Adrenal gland (tissue), 12 donors: Measurements from ENCODE around the gene DNAH9. TPM values are rescaled to one million over a fixed set of nuclear protein-coding genes. Genes with fewer than 3 reads are reported as not detected.

ENCODE experiments used
- DNase-seq, 7 donors: peaks; one replicate each; pipeline ENCODE4 v3.0.0-alpha.2; 2019 to 2020
- H3K27ac ChIP-seq, 5 donors: fragments of 200-600 bp; sonication (generic) in 4 of 5; 1 replicate in 3 of 5; 2 replicates in 2 of 5; pipeline versions ENCODE4 v1.5.1 to v1.8.0; 2016 to 2020; ENCODE audit warnings: mild to moderate bottlenecking in 1 of 5
- H3K27me3 ChIP-seq: fragments of 200-600 bp; 2 replicates; pipeline ENCODE4 v1.8.0; 2021
- H3K36me3 ChIP-seq, 2 donors: fragments of 200-600 bp; replicated peaks in 1 of 2; 1 replicate in 1 of 2; 2 replicates in 1 of 2; pipeline versions ENCODE4 v1.5.1 to v1.8.0; 2018 to 2022
- H3K4me1 ChIP-seq, 2 donors: fragments of 200-600 bp; replicated peaks in 1 of 2; 1 replicate in 1 of 2; 2 replicates in 1 of 2; pipeline versions ENCODE4 v1.5.1 to v1.8.0; 2018 to 2021
- H3K4me3 ChIP-seq, 4 donors: fragments of 200-600 bp; sonication (generic) in 3 of 4; one replicate each; pipeline ENCODE4 v1.5.1; 2016 to 2018
- H3K9me3 ChIP-seq, 3 donors: fragments of 200-600 bp; sonication (generic) in 1 of 3; replicated peaks in 1 of 3; 1 replicate in 2 of 3; 2 replicates in 1 of 3; pipeline versions ENCODE4 v1.5.1 to v1.8.0; 2016 to 2021
- POLR2A ChIP-seq, 2 donors: fragments of 450-650 bp; IDR thresholded peaks; one replicate each; pipeline ENCODE4 v1.6.1; 2017; ENCODE audit warnings: antibody characterized with exemption in 2 of 2, mild to moderate bottlenecking in 2 of 2, moderate library complexity in 1 of 2
- WGBS, 4 donors: extraction: QIAGEN DNeasy Blood & Tissue Kit in 2 of 4; methylation state at CpG; one replicate each; pipeline versions ENCODE4 v1.1.5 to v1.1.7; 2013 to 2017; 5-methylcytosine and 5-hydroxymethylcytosine counted together
- intact Hi-C, 2 donors: fragments of 100-400 bp; cut with DNase I; formaldehyde crosslinking; loops; one replicate each; pipeline versions ENCODE4 v1.14.1 to v1.15.0; 2022 to 2023
- polyA plus RNA-seq, 3 donors: library from polyadenylated mRNA; stranded (reverse); fragments of 200-250 nt in 2 of 3; fragments of 350-450 nt in 1 of 3; fragmentation: Illumina TruSeq in 1 of 3; extraction: RNeasy Lipid Tissue Mini Kit (QIAGEN cat#74804) in 1 of 3; gene quantifications; one replicate each; pipeline ENCODE4 v1.2.3, GENCODE V29; 2013 to 2014
- total RNA-seq, 9 donors: library from RNA; depleted of rRNA in 4 of 9; stranded (reverse); fragments of >200 nt in 4 of 9; fragments of 120-200 nt in 1 of 9; fragmentation: NEBNext Ultra II Directional in 1 of 9; extraction: Animal tissue kit (Norgen Biotek cat#: 25700) in 1 of 9; gene quantifications; one replicate each; pipeline versions ENCODE4 v1.1.0 to v1.2.4, GENCODE V29; 2013 to 2023
- TF ChIP-seq, protein P1 (sequence below), 6 experiments: fragments of 450-650 bp in 4 of 6; fragments of 200-600 bp in 2 of 6; sonication (generic) in 1 of 6; IDR thresholded peaks; 1 replicate in 5 of 6; 2 replicates in 1 of 6; pipeline versions ENCODE4 v1.5.1 to v1.8.0; 2016 to 2021; ENCODE audit warnings: antibody characterized with exemption in 6 of 6, mild to moderate bottlenecking in 2 of 6, moderate library complexity in 1 of 6
- donor health status: healthy with polysubstance abuse.
- donor health status: Bipolar disorder and iron deficiency.
- donor health status: DM: yes; HTN: yes; CAD: no.
- donor health status: DM: no; HTN: no; CAD: no.
- donor health status: DM: no; HTN: no; CAD: no.
- donor health status: DM: yes; HTN: yes; CAD: no.

The DNAH9 gene
- total and polyA plus RNA-seq, 12 donors = 0.28 to 3.5 (median 1.2) TPM

DNA sequence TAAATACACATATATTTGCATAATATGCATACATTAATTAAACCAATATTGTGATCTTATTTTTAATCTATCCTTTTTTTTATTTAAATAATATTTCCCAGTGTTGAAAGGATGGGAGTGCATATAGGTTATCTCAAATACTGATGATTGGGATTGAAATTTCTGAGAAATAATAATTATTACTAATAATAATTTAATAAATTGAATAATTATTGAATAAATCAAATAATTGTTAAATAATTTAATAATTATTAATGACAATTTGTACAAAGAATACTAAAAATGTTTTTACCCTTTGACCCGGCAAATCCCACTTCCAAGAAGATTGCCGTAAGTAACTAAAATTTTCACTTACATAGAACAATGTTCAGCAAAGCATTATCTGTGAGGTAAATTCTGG lies 250.1 kb downstream of the DNAH9 start:
- no peak for DNase-seq
- WGBS, 4 donors = 46 to 74% (median 69%) methylated on average over 2 of the region's 2 CpGs
- H3K4me3 ChIP-seq = no peak overlapping the region

DNA sequence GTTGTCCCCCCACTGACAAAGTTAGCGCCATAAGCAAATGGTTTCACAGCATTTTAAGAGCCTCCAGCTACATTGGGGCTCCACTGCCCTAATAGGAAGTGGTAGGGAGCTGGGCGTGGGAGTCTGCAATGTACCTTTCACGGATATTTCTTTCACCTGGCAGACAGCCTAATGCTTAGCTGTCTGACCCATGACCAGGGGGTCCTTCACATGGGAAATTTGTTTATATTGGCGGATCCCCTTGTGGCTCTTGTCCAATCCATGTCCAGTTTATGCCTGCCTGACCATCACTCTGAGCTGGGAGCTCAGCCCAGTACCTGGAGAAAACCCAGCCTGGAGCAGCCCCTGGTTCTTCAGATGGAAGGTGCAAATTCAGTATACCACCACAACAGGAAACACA lies 254.0 kb downstream of the DNAH9 start:
- Histone ChIP-seq H3K27ac (no peak overlapping the region), H3K4me1 (no peaks in the 10 kb centered on the region), H3K4me3 (no peak overlapping the region), H3K36me3 (no peaks in the 10 kb centered on the region), H3K27me3 (no peaks in the 10 kb centered on the region), H3K9me3 (no peaks in the 10 kb centered on the region)
- intact Hi-C loops = no loop called here
- no peak for DNase-seq
- 51 to 78% (median 65%) methylated on average over 3 to 4 of the region's 4 CpGs for WGBS, 4 donors
- TF ChIP-seq, protein P1, sequence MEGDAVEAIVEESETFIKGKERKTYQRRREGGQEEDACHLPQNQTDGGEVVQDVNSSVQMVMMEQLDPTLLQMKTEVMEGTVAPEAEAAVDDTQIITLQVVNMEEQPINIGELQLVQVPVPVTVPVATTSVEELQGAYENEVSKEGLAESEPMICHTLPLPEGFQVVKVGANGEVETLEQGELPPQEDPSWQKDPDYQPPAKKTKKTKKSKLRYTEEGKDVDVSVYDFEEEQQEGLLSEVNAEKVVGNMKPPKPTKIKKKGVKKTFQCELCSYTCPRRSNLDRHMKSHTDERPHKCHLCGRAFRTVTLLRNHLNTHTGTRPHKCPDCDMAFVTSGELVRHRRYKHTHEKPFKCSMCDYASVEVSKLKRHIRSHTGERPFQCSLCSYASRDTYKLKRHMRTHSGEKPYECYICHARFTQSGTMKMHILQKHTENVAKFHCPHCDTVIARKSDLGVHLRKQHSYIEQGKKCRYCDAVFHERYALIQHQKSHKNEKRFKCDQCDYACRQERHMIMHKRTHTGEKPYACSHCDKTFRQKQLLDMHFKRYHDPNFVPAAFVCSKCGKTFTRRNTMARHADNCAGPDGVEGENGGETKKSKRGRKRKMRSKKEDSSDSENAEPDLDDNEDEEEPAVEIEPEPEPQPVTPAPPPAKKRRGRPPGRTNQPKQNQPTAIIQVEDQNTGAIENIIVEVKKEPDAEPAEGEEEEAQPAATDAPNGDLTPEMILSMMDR (IDR thresholded peaks at IDR 0.05) = no peak

More for the DNA sequence above, 250.1 kb downstream of the DNAH9 start:
- intact Hi-C loops = no loop called here
- H3K27ac ChIP-seq = no peak overlapping the region
- H3K9me3 ChIP-seq = no peaks in the 10 kb centered on the region
- no peaks in the 10 kb centered on the region for H3K36me3 ChIP-seq
- H3K4me1 ChIP-seq = no peaks in the 10 kb centered on the region
- H3K27me3 ChIP-seq = no peaks in the 10 kb centered on the region
- TF ChIP-seq, protein P1 (IDR thresholded peaks at IDR 0.05) = no peak
- no peak for TF ChIP-seq POLR2A (IDR thresholded peaks at IDR 0.05)

DNA sequence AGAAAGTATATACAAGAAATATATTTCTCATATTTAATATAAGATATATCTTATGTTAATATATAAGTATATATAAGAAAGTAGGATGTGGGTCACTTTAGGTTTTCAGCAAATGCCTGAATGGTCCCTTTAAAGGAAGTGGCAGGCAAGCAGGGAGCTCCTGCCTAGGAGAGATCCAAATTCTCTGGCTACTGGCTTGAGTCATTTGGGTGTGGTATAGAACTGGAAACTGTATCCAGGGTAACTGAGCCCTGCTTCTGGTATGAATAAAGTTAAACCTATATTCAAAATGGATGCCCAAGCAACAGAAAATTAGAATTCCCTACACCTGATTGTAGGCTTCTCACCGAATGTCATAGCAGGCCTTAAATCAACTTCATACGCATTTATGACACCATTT lies 254.6 kb downstream of the DNAH9 start:
- DNase-seq = no peak
- Histone ChIP-seq H3K9me3 (no peaks in the 10 kb centered on the region), H3K4me3 (no peak overlapping the region), H3K27ac (no peak overlapping the region), H3K36me3 (no peaks in the 10 kb centered on the region), H3K27me3 (no peaks in the 10 kb centered on the region), H3K4me1 (no peaks in the 10 kb centered on the region)
- WGBS, 4 donors = 68 to 85% (median 81%) methylated on average over 2 of the region's 2 CpGs
- intact Hi-C loops = no loop called here
- TF ChIP-seq POLR2A (IDR thresholded peaks at IDR 0.05) = no peak
- TF ChIP-seq, protein P1 (IDR thresholded peaks at IDR 0.05) = no peak

DNA sequence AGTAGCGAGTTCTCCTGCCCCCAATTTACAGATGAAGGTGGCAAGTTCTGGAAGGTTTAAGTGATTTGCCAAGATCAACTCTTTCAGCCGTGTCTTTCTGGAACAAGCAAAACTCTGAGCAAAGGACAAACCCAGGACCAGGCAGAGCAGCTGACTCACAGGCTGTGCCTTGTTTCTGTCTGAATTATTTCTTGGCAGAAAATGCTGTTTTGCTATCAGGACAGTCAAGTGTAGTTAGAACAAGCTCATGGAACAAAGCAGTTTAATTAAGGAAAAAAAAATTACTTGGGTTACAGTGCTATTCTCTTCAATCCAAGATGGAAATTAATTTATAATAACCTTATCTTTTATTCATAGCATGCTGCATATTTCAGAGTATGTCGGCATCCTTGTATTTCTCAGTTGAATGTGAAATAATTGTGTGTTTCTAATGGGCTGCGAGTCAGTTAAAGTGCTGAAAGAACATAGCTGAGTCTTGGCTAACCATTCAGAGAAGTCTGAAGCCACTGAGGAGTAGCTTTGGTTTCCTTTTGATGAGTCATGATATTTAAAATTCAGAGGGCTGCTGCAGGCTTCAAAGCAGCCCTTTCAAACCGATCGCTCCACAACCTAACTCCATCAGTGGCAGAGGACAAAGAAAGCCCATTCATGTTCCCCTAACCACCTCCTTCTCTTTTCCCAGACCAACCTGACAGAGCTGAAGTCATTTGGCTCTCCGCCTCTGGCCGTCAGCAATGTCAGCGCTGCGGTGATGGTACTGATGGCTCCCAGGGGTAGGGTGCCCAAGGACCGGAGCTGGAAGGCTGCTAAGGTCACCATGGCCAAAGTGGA lies 255.3 kb downstream of the DNAH9 start:
- Histone ChIP-seq H3K4me1 (no peaks in the 10 kb centered on the region), H3K4me3 (no peak overlapping the region), H3K9me3 (no peaks in the 10 kb centered on the region), H3K36me3 (no peaks in the 10 kb centered on the region), H3K27ac (no peak overlapping the region), H3K27me3 (no peaks in the 10 kb centered on the region)
- no peak for DNase-seq
- TF ChIP-seq, protein P1 (IDR thresholded peaks at IDR 0.05) = no peak
- intact Hi-C loops = no loop called here
- 73 to 77% (median 75%) methylated on average over 11 of the region's 11 CpGs for WGBS, 4 donors
